ENCODE measurements around the gene UCKL1. TPM values are rescaled to one million over a fixed set of nuclear protein-coding genes. Genes with fewer than 3 reads are reported as not detected.
A peak's percentile ranks its signal among the peaks of the same experiment; 100 is the strongest.
"Not testable (repeated sequence)": the region's sequence is repeated elsewhere in the genome, so short reads cannot be mapped to it uniquely, and the experiment has no call there.

UCKL1 gene
- total and polyA plus RNA-seq, 4 donors: 33.6 to 42.7 (median 36.1) TPM

DNA sequence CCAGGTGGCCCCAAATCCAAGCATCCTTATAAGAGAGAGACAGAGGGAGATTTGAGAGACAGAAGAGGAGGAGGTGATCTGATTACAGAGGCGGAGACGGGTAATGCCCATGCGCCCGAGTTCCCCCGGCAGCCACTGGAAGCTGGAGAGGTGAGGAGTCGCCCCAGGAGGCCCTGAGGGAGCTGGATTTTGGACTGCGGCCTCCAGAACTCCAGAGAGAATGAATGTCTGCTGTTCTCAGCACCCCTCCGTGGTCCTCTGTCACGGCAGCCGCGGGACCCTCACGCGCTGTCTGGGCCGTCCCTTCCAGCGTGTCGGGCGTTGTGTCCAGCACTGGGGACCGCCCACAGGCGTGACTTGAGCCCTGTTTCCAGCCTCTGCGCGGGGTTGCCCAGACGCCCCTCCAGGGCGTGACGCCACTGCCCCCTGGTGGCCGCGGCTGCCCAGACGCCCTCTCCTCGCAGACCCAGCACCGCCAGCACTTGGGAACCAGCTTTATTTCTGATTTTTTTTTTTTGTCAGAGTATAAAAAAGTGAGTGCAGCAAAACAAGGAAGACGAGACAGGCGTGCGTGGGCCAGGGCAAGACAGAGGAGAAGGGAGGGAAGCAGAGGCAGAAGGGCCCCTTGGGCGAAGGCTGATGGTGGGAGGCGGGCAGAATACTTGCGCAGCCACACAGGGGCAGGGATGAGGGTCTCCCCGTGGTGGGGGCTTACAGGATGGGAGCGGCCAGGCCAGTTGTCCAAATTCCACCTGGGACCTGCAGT, 17.6 kb upstream of the UCKL1 start:
- Histone ChIP-seq H3K4me1 (ENCODE audit: control insufficient read depth in 5 of 5, insufficient read depth in 5 of 5, low read length in 5 of 5) (peaks cover 0 to 13% (median 5%) of the 10 kb centered on the region in 5 donors), H3K9me3 (ENCODE audit: control insufficient read depth in 4 of 4, insufficient read depth in 3 of 4, low read length in 3 of 4) (no peaks in the 10 kb centered on the region), H3K4me3 (no peak overlapping the region), H3K9ac (ENCODE audit: insufficient read depth in 1 of 2, low read length in 2 of 2) (no peak overlapping the region), H3K27ac (ENCODE audit: low read depth in 1 of 2, low read length in 1 of 2) (peak overlapping the region in 1 of 2 donors; percentile 5), H3K36me3 (ENCODE audit: control insufficient read depth in 4 of 4, insufficient read depth in 4 of 4, low read length in 4 of 4) (no peaks in the 10 kb centered on the region), H3K27me3 (ENCODE audit: control insufficient read depth in 3 of 3, insufficient read depth in 3 of 3, low read length in 2 of 3) (peaks cover 0 to 4% (median 4%) of the 10 kb centered on the region in 3 donors)
- DNase-seq: peak; percentile 88 to 92 (median 91)
- 15 to 16% methylated on average over 37 of the region's 37 CpGs for WGBS, 2 donors
- peak; percentile 93 for ATAC-seq (ENCODE audit: insufficient read depth, low FRiP score)
- TF ChIP-seq, protein P1, sequence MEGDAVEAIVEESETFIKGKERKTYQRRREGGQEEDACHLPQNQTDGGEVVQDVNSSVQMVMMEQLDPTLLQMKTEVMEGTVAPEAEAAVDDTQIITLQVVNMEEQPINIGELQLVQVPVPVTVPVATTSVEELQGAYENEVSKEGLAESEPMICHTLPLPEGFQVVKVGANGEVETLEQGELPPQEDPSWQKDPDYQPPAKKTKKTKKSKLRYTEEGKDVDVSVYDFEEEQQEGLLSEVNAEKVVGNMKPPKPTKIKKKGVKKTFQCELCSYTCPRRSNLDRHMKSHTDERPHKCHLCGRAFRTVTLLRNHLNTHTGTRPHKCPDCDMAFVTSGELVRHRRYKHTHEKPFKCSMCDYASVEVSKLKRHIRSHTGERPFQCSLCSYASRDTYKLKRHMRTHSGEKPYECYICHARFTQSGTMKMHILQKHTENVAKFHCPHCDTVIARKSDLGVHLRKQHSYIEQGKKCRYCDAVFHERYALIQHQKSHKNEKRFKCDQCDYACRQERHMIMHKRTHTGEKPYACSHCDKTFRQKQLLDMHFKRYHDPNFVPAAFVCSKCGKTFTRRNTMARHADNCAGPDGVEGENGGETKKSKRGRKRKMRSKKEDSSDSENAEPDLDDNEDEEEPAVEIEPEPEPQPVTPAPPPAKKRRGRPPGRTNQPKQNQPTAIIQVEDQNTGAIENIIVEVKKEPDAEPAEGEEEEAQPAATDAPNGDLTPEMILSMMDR (IDR thresholded peaks at IDR 0.05; ENCODE audit: control extremely low read depth, extremely low read depth): peak; percentile 97

DNA sequence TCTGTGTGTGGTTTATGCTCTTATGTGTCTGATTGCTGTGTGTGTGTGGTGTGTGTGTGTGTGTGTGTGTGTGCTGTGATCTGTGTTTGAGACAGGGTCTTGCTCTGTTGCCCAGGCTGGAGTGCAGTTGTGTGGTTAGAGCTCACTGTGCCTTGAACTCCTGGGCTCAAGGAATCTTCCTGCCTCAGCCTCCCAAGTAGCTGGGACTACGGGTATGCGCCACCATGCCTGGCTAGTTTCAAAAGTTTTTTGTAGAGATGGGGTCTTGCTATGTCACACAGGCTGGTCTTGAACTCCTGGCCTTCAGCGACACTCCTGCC, 16.9 kb upstream of the UCKL1 start:
- H3K9me3 ChIP-seq (ENCODE audit: control insufficient read depth in 4 of 4, insufficient read depth in 3 of 4, low read length in 3 of 4): no peaks in the 10 kb centered on the region
- TF ChIP-seq, protein P1 (IDR thresholded peaks at IDR 0.05; ENCODE audit: control extremely low read depth, extremely low read depth): no peak
- H3K27me3 ChIP-seq (ENCODE audit: control insufficient read depth in 3 of 3, insufficient read depth in 3 of 3, low read length in 2 of 3): peaks cover 0 to 2% (median 0%) of the 10 kb centered on the region in 3 donors
- H3K36me3 ChIP-seq (ENCODE audit: control insufficient read depth in 4 of 4, insufficient read depth in 4 of 4, low read length in 4 of 4): peaks cover 0 to 4% (median under 1%) of the 10 kb centered on the region in 4 donors
- peaks cover 0 to 11% (median 5%) of the 10 kb centered on the region in 5 donors for H3K4me1 ChIP-seq (ENCODE audit: control insufficient read depth in 5 of 5, insufficient read depth in 5 of 5, low read length in 5 of 5)
- ATAC-seq (ENCODE audit: insufficient read depth, low FRiP score): no peak
- DNase-seq: no peak
- peak overlapping the region in 1 of 2 donors; percentile 81 for H3K27ac ChIP-seq (ENCODE audit: low read depth in 1 of 2, low read length in 1 of 2)
- 92 to 96% methylated on average over 3 of the region's 3 CpGs for WGBS, 2 donors
- H3K9ac ChIP-seq (ENCODE audit: insufficient read depth in 1 of 2, low read length in 2 of 2): no peak overlapping the region
- no peak overlapping the region for H3K4me3 ChIP-seq

DNA sequence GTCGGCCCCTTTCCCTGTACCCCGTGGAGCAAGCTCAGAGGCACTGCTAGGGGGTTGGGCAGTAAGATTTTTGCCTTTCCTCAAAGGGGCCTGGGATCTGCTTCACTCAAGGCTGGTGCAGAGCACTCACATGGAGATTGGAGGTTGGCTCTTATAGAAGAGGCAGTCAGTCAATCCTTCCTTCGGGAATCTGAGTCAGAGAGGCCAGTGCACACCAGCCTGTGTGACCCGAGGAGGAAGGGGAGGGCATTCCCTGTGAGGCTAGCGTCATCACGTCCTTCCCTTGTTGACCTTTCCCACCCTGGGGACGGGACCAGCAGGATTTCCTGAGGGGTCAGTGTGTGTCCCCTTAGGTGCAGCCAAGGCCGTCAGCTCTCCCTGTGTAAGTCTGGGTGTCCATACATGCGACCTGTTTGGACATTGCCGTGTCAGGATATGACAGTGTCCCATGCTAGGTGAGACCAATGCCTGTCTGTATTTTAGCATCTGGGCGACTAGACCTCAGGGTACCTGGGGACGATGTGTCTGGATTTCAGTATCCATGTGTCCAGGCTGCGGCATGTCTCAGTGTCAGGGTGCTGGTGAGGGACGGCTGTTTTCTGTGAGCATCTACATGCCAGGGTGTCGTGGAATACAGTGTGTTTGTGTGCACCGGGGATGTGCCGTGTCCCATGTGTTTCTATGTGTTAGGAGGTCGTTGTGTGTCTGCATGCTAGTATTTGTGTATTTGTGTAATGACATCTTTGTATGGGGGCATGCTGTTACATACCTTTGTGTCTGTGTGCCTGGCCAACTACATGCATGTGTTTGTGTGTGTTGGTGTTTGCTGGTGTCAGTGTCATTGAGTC, 16.3 kb upstream of the UCKL1 start:
- ATAC-seq (ENCODE audit: insufficient read depth, low FRiP score): no peak
- no peaks in the 10 kb centered on the region for H3K9me3 ChIP-seq (ENCODE audit: control insufficient read depth in 4 of 4, insufficient read depth in 3 of 4, low read length in 3 of 4)
- DNase-seq: no peak
- 60 to 63% methylated on average over 18 of the region's 18 CpGs for WGBS, 2 donors
- no peak overlapping the region for H3K4me3 ChIP-seq
- H3K36me3 ChIP-seq (ENCODE audit: control insufficient read depth in 4 of 4, insufficient read depth in 4 of 4, low read length in 4 of 4): peaks cover 0 to 10% (median 3%) of the 10 kb centered on the region in 4 donors
- H3K4me1 ChIP-seq (ENCODE audit: control insufficient read depth in 5 of 5, insufficient read depth in 5 of 5, low read length in 5 of 5): peaks cover 0 to 11% (median 5%) of the 10 kb centered on the region in 5 donors
- no peak overlapping the region for H3K9ac ChIP-seq (ENCODE audit: insufficient read depth in 1 of 2, low read length in 2 of 2)
- peak overlapping the region in 1 of 2 donors; percentile 81 for H3K27ac ChIP-seq (ENCODE audit: low read depth in 1 of 2, low read length in 1 of 2)
- H3K27me3 ChIP-seq (ENCODE audit: control insufficient read depth in 3 of 3, insufficient read depth in 3 of 3, low read length in 2 of 3): no peaks in the 10 kb centered on the region
- TF ChIP-seq, protein P1 (IDR thresholded peaks at IDR 0.05; ENCODE audit: control extremely low read depth, extremely low read depth): no peak

DNA sequence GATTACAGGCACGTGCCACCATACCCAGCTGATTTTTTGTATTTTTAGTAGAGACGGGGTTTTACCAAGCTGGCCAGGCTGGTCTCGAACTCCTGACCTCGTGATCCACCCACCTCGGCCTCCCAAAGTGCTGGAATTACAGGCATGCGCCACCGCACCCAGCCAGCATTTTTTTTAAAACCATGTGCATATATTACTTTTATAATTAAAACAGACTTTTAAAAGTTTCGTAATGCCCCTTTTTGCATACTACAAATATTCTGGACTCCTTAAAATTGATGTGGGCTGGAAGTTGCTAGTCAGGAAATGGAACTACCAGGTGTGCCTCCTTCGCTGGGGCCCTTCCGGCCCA, 15.7 kb upstream of the UCKL1 start:
- not testable (repeated sequence) for H3K4me3 ChIP-seq; H3K9ac ChIP-seq (ENCODE audit: insufficient read depth in 1 of 2, low read length in 2 of 2); H3K9me3 ChIP-seq (ENCODE audit: control insufficient read depth in 4 of 4, insufficient read depth in 3 of 4, low read length in 3 of 4); DNase-seq; ATAC-seq (ENCODE audit: insufficient read depth, low FRiP score); H3K27ac ChIP-seq (ENCODE audit: low read depth in 1 of 2, low read length in 1 of 2); H3K27me3 ChIP-seq (ENCODE audit: control insufficient read depth in 3 of 3, insufficient read depth in 3 of 3, low read length in 2 of 3)
- Histone ChIP-seq H3K36me3 (ENCODE audit: control insufficient read depth in 4 of 4, insufficient read depth in 4 of 4, low read length in 4 of 4) (peaks cover 0 to 16% (median 6%) of the 10 kb centered on the region in 4 donors), H3K4me1 (ENCODE audit: control insufficient read depth in 5 of 5, insufficient read depth in 5 of 5, low read length in 5 of 5) (peaks cover 0 to 11% (median 5%) of the 10 kb centered on the region in 5 donors)
- 68 to 79% methylated on average over 10 of the region's 10 CpGs for WGBS, 2 donors

Data from lung (tissue), 12 donors.